ENCODE data around the gene CDC14A.

DNA sequence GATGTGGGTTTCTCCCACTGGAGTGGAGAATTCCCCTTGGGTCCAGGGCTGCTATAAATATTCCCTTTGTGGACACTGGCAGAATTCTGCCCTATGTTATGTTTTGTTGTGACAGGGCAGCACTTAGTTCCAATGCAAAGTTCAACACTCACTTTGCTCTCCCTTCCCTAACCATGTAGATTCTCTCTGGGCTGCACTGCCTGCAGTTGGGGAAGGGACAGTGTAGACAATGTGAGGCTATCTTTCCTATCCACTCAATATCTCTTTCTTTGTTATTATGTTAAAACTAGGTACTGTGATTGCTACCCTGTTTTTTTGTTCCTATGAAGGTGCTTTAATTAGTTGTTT is 205.3 kb downstream of the CDC14A start:
- no peak for TF ChIP-seq POLR2A (IDR thresholded peaks at IDR 0.05; ENCODE audit: low read depth, low read length)
- TF ChIP-seq POLR2AphosphoS5 (IDR thresholded peaks at IDR 0.05; ENCODE audit: low read depth, low read length) = no peak
- TF ChIP-seq TAF1 (IDR thresholded peaks at IDR 0.05; ENCODE audit: low read depth, low read length) = no peak

Data from GM12891 (cell line).